ENCODE measurements around the gene CIB4. TPM values are rescaled to one million over a fixed set of nuclear protein-coding genes. Genes with fewer than 3 reads are reported as not detected.

The CIB4 gene
- total and polyA plus RNA-seq, 2 of the 4 experiments (the other 2 are of a cell fraction) = not detected

DNA sequence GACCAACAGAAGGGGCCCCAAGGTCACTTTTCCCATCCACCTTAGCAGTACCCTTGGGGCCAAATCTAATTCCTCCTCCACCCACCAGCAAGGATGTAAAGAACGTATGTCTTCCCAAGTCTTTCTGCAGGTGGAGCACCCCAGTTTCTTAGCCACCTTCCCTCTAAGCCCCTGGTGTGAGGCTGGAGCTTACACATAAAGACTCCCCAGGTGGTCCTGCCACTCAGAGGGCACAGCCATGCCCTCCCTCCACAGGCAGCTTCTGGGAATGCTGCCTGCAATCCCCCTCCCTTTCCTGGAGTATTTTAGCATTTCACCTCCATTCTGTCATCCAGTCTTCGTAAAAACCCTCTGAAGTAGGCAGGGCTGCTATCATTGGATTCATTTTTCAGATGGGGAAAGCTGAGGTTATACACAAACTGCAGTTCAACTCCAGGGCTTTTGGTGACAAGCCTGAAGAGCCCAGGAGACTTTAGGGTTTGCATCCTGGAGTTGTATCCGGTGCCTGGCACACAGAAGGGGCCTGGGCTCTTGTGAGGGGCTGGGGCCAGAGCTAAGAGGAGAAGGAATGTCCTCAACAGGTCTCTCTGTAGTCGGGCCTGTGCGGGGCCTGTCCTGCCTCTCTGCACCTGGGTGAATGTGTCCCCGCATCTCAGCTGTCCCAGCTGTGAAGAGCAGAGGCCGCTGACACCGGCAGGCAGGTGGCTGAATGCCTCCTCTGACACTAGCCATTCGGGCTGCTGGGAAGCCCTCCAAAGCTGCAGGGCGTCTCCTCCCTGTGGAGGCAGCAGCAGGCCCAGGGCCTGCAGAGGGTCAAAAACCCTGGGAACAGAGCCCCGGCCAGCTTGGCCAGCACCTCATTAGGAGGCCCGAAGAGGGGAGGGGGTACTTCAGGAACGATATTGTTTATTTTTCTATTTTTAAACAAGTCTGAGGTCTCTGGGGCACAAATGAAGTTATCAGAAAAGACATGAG lies 27.6 kb downstream of the CIB4 start:
- H3K23ac ChIP-seq (ENCODE audit: low read depth, low read length) = no peak overlapping the region
- no peak overlapping the region for H3K4me3 ChIP-seq (ENCODE audit: insufficient read depth, low read depth, low read length)
- no peak overlapping the region for H3K27ac ChIP-seq (ENCODE audit: insufficient read depth, low read length)
- H2BK15ac ChIP-seq (ENCODE audit: low read depth, low read length) = no peak overlapping the region
- H2BK5ac ChIP-seq (ENCODE audit: low read depth, low read length, poor library complexity, severe bottlenecking) = no peak overlapping the region
- no peak overlapping the region for H2AK9ac ChIP-seq (replicated peaks; ENCODE audit: low read depth, low read length, poor library complexity)
- H4K91ac ChIP-seq (ENCODE audit: insufficient read depth, low read depth, low read length) = no peak overlapping the region
- H3K27me3 ChIP-seq (ENCODE audit: control insufficient read depth, insufficient read depth, low read length) = peaks cover 91% of the 10 kb centered on the region
- no peaks in the 10 kb centered on the region for H3K36me3 ChIP-seq (ENCODE audit: control insufficient read depth, insufficient read depth, low read length)
- no peak overlapping the region for H3K4me2 ChIP-seq (ENCODE audit: low read depth, low read length)
- intact Hi-C loops (cut with micrococcal nuclease) = no loop called here
- WGBS, 2 experiments (ENCODE audit: extremely low coverage in 2 of 2, insufficient read length in 1 of 2) = 0% methylated on average over 3 of the region's 13 CpGs; no CpG with 5 or more reads in 1 of the 2 experiments
- DNase-seq (no peak), ATAC-seq (ENCODE audit: low read depth) (no peak)
- no peak overlapping the region for H2AK5ac ChIP-seq (ENCODE audit: low read depth, low read length)
- H2BK20ac ChIP-seq (ENCODE audit: low read depth, low read length) = no peak overlapping the region
- H3K14ac ChIP-seq (replicated peaks; ENCODE audit: low read depth, low read length) = no peak overlapping the region
- no peaks in the 10 kb centered on the region for H3K9me3 ChIP-seq (ENCODE audit: control insufficient read depth, insufficient read depth, low read length)
- in situ Hi-C loops (cut with MboI; ENCODE audit: low sequenced_read_pairs) = no loop called here
- no peak overlapping the region for H3K9ac ChIP-seq (ENCODE audit: low read depth, low read length)
- BruUV-seq (replicated peaks) = no TSS peak
- no peak overlapping the region for H4K8ac ChIP-seq (ENCODE audit: low read depth in 2 of 2, low read length in 2 of 2)
- peaks cover 2% of the 10 kb centered on the region; the same call in 1 of the 2 replicates for H3K4me1 ChIP-seq (ENCODE audit: control insufficient read depth, insufficient read depth, low read length)
- no peaks in the 10 kb centered on the region for H3K79me1 ChIP-seq (ENCODE audit: low read depth in 1 of 2, low read length in 2 of 2)
- H4K20me1 ChIP-seq (ENCODE audit: insufficient read depth, low read length) = no peaks in the 10 kb centered on the region
- H2BK120ac ChIP-seq (ENCODE audit: low read depth, low read length) = no peak overlapping the region
- POLR2A ChIA-PET (ENCODE audit: unreplicated experiment) = no interaction called here
- TF ChIP-seq SMC3 (IDR thresholded peaks at IDR 0.05; ENCODE audit: low read depth, low read length) = no peak
- no peak for TF ChIP-seq USF2 (IDR thresholded peaks at IDR 0.05; ENCODE audit: low read depth, low read length)
- TF ChIP-seq BHLHE40 (IDR thresholded peaks at IDR 0.05; ENCODE audit: low read depth, low read length) = no peak
- TF ChIP-seq RCOR1 (IDR thresholded peaks at IDR 0.05; ENCODE audit: insufficient replicate concordance, low read length) = no peak
- TF ChIP-seq, protein P1, sequence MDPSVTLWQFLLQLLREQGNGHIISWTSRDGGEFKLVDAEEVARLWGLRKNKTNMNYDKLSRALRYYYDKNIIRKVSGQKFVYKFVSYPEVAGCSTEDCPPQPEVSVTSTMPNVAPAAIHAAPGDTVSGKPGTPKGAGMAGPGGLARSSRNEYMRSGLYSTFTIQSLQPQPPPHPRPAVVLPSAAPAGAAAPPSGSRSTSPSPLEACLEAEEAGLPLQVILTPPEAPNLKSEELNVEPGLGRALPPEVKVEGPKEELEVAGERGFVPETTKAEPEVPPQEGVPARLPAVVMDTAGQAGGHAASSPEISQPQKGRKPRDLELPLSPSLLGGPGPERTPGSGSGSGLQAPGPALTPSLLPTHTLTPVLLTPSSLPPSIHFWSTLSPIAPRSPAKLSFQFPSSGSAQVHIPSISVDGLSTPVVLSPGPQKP (IDR thresholded peaks at IDR 0.05; ENCODE audit: borderline replicate concordance, low read depth, low read length) = no peak
- no peak for TF ChIP-seq MAFK (IDR thresholded peaks at IDR 0.05; ENCODE audit: low read depth, low read length)
- H3K56ac ChIP-seq (ENCODE audit: extremely low read depth, insufficient read depth, low read length) = no peak overlapping the region
- H3K18ac ChIP-seq (ENCODE audit: low read depth, low read length) = no peak overlapping the region
- dilution Hi-C loops (cut with HindIII; ENCODE audit: low sequenced_read_pairs, unreplicated experiment) = no loop called here
- no peak overlapping the region for H3K4ac ChIP-seq (ENCODE audit: low read depth, low read length)
- no peak overlapping the region for H2AFZ ChIP-seq (replicated peaks; ENCODE audit: low read length, poor library complexity)
- H4K5ac ChIP-seq (ENCODE audit: low read depth, low read length) = no peak overlapping the region
- H3K9me1 ChIP-seq (ENCODE audit: insufficient read depth, low read length) = no peaks in the 10 kb centered on the region
- CTCF ChIA-PET = interaction anchor here (0.6 to 1.6 kb wide), 2 partner anchors 131 to 135 kb away, joined by 3 to 9 read pairs; no protein-coding TSS in a partner anchor

Data from IMR-90 (cell line).